Measurements from ENCODE around the gene HEPHL1. TPM values are rescaled to one million over a fixed set of nuclear protein-coding genes. Genes with fewer than 3 reads are reported as not detected.

The HEPHL1 gene
- total RNA-seq, 2 experiments from 2014 or later: not detected

GRCh38 chr11:94125407-94126115, 104.4 kb downstream of the HEPHL1 start:
- CTCF ChIA-PET: no interaction called here
- POLR2A ChIA-PET: interaction anchor here (0.7 kb wide), 1 partner anchor 333 kb away, joined by 3 read pairs; no protein-coding TSS in a partner anchor
- no peak overlapping the region for H3K4me3 Mint-ChIP-seq
- peaks cover 10% of the 10 kb centered on the region for H3K4me1 Mint-ChIP-seq (ENCODE audit: low read depth)
- no peak overlapping the region for H3K27ac Mint-ChIP-seq
- H3K27me3 Mint-ChIP-seq: no peaks in the 10 kb centered on the region
- no peak for TF ChIP-seq CTCF (IDR thresholded peaks at IDR 0.05)
- peaks cover 2% of the 10 kb centered on the region for H3K9me3 Mint-ChIP-seq
- ATAC-seq (no peak), DNase-seq (peak; percentile 51)
- H3K36me3 Mint-ChIP-seq (ENCODE audit: low read depth): no peaks in the 10 kb centered on the region
- intact Hi-C loops (cut with micrococcal nuclease): loop anchor here (10.0 kb wide), 1 partner anchor 381 kb away; the partner anchor contains the start of genes C11orf54 and TAF1D

GRCh38 chr11:94127638-94128037, 106.5 kb downstream of the HEPHL1 start:
- Mint-ChIP-seq H3K4me1 (ENCODE audit: low read depth) (peaks cover 10% of the 10 kb centered on the region), H3K9me3 (peaks cover 2% of the 10 kb centered on the region), H3K4me3 (no peak overlapping the region), H3K36me3 (ENCODE audit: low read depth) (no peaks in the 10 kb centered on the region), H3K27ac (peak overlapping the region; percentile 92), H3K27me3 (no peaks in the 10 kb centered on the region)
- intact Hi-C loops (cut with micrococcal nuclease): loop anchor here (10.0 kb wide), 1 partner anchor 383 kb away; the partner anchor contains the start of genes C11orf54 and TAF1D
- ChIA-PET POLR2A (interaction anchor here (0.8 to 2.7 kb wide), 5 partner anchors 10 to 387 kb away, joined by 3 to 12 read pairs (median 5); partner anchors contain the start of genes C11orf54 and TAF1D), CTCF (interaction anchor here (1.3 kb wide), 1 partner anchor 56 kb away, joined by 7 read pairs; no protein-coding TSS in a partner anchor)
- DNase-seq: no peak
- no peak for ATAC-seq
- no peak for TF ChIP-seq CTCF (IDR thresholded peaks at IDR 0.05)

GRCh38 chr11:94128291-94128745, 107.2 kb downstream of the HEPHL1 start:
- peaks cover 15% of the 10 kb centered on the region for H3K4me1 Mint-ChIP-seq (ENCODE audit: low read depth)
- H3K27ac Mint-ChIP-seq: peak overlapping the region; percentile 92
- H3K4me3 Mint-ChIP-seq: no peak overlapping the region
- ChIA-PET CTCF (interaction anchor here (0.9 to 3.0 kb wide), 3 partner anchors 17 to 56 kb away, joined by 3 to 8 read pairs (median 7); no protein-coding TSS in a partner anchor), POLR2A (interaction anchor here (0.7 to 2.7 kb wide), 11 partner anchors 9 to 387 kb away, joined by 3 to 12 read pairs (median 5); partner anchors contain the start of genes C11orf54, MED17 and TAF1D)
- ATAC-seq (peak; percentile 35), DNase-seq (no peak)
- no peak for TF ChIP-seq CTCF (IDR thresholded peaks at IDR 0.05)
- intact Hi-C loops (cut with micrococcal nuclease): loop anchor here (10.0 kb wide), 1 partner anchor 384 kb away; the partner anchor contains the start of genes C11orf54 and TAF1D
- H3K9me3 Mint-ChIP-seq: peaks cover 2% of the 10 kb centered on the region
- H3K27me3 Mint-ChIP-seq: no peaks in the 10 kb centered on the region
- no peaks in the 10 kb centered on the region for H3K36me3 Mint-ChIP-seq (ENCODE audit: low read depth)

- peaks cover 2% of the 10 kb centered on the region for H3K9me3 Mint-ChIP-seq
- H3K27ac Mint-ChIP-seq: peak within 1 kb of the TSS; percentile 92
- TF ChIP-seq CTCF (IDR thresholded peaks at IDR 0.05): no peak
- peak; percentile 82 for ATAC-seq
- peak; percentile 81 for DNase-seq
- CTCF ChIA-PET: interaction anchor here (0.8 to 3.0 kb wide), 5 partner anchors 16 to 376 kb away, joined by 3 to 8 read pairs (median 3); no protein-coding TSS in a partner anchor
- no peaks in the 10 kb centered on the region for H3K36me3 Mint-ChIP-seq (ENCODE audit: low read depth)
- intact Hi-C loops (cut with micrococcal nuclease): loop anchor here (10.0 kb wide), 1 partner anchor 384 kb away; the partner anchor contains the start of genes C11orf54 and TAF1D
- peaks cover 21% of the 10 kb centered on the region for H3K4me1 Mint-ChIP-seq (ENCODE audit: low read depth)
- H3K27me3 Mint-ChIP-seq: no peaks in the 10 kb centered on the region
- POLR2A ChIA-PET: interaction anchor here (0.7 to 2.7 kb wide), 11 partner anchors 8 to 388 kb away, joined by 3 to 12 read pairs (median 5); partner anchors contain the start of genes C11orf54, MED17 and TAF1D
- no peak within 1 kb of the TSS for H3K4me3 Mint-ChIP-seq
Measured at GRCh38 chr11:94128746-94129511, 107.8 kb downstream of the HEPHL1 start, which contains the start of gene PANX1. PANX1 (plus strand) TSS chr11:94128841; CDS start chr11:94129313, 472 bp downstream.

Measured in activated CD8-positive, alpha-beta T cell treated with anti-CD3 and anti-CD28 coated beads for 36 hours (primary cell).